Activated CD4-positive, alpha-beta T cell treated with anti-CD3 and anti-CD28 coated beads, Interleukin-10, Interleukin-2, amounts not matched to agents 100 ng/mL and 50 ng/mL, durations not matched to agents 16 hours and 8 hours (primary cell): ENCODE data around the gene ETV6.

Experiments
- DNase-seq: peaks from one replicate; pipeline ENCODE4 v3.0.0-alpha.2; 2020

ETV6 gene

DNA sequence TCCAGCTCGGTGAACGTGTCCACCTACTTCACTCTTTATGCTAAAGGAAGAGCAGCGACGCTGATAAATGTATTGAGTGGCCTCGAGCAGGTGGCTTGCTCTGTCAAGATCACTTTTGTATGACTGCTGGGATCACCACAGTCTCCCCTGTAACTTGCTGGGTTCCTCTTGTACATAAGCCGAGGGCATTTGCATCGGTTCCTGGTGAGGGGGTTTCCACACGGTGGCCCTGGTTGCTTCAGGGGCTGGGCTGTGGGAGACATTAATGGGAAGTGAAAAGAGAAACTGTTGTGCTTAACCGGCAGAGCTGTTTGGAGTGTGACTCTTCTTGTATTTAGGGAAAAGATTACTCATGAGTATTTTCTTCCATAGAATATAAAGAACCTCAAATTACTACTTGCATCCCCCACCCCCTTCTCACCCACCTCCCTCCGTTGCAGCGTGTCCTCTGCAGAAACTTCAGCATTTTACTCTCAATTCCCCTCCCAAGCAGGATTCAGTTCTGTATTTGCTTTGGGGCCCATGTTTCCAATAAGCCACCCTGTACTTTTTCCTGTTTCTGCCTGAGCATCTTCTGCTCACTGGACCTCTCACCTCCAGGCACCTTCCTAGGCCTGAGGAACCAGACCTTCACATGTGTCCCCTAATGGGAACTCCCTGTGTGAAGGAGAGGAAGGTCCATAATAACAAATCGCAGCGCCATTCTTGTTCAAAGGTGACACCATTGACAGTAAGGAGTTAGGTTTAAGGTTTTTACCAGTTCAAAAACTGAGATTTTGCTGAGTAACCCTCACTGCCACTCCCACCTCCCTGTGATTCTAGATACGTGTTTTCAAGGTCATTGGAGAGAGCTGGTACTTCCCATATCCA, 187.0 kb downstream of the ETV6 start:
- DNase-seq, result peak; percentile 75

DNA sequence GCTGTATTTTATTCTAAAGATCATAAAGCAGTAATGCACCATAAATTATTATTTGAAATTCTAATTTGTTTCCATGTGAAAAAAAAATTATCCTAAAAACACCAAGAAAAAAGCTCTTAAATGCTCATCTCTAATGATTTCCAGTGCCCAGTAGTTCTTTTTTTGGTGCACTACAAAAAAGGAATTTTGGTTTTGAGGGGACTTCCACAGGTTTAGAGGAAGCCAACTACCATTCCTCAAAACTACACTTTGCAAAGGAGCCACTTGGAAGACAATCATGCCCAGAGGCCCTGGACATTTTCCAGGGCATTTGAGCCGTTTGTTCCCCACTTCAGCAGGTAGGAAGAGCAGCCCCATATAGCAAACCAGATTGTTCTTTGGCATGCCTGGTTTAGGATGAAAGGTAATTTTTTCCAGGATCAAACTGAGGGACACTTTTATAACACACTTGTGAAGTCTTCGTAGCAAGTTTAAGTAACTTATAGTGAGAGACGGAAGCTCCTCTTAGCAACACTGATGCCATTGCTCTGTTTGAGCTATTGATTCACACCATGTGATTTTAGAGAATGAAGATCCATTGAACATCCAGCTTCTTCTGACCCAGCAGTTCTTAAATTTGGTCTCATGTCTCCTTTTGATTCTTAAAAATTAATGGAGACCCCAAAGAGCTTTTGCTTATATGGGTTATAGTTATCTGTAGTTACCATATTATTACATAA, 187.9 kb downstream of the ETV6 start:
- no peak for DNase-seq

- DNase-seq, result no peak
Measured at GRCh38 chr12:11838403-11838802, 188.9 kb downstream of the ETV6 start.

- no peak for DNase-seq
Measured at GRCh38 chr12:11839091-11839641, 189.7 kb downstream of the ETV6 start.

GRCh38 chr12:11840366-11840765, 190.9 kb downstream of the ETV6 start:
- DNase-seq, result no peak

GRCh38 chr12:11846488-11846887, 197.0 kb downstream of the ETV6 start:
- no peak for DNase-seq

GRCh38 chr12:11847539-11847938, 198.1 kb downstream of the ETV6 start:
- no peak for DNase-seq

GRCh38 chr12:11849757-11850504, 200.5 kb downstream of the ETV6 start:
- DNase-seq, result no peak

DNA sequence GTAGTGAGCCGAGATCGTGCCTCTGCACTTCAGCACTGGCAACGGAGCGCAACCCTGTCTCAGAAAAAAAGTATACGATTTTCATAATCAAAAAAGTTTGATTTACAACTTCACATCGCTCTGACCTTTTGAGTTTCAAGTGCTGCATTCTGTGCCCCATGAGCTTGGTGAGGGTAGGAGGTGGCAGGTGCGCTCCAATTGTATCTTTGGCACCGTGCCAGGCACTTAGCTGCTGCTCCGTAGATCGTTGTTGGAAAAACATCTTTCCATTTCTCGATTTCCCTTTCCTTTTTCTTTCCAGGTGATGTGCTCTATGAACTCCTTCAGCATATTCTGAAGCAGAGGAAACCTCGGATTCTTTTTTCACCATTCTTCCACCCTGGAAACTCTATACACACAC, 203.7 kb downstream of the ETV6 start:
- no peak for DNase-seq

- no peak for DNase-seq
Measured at GRCh38 chr12:11854011-11854499, 204.6 kb downstream of the ETV6 start.

GRCh38 chr12:11855983-11856374, 206.5 kb downstream of the ETV6 start:
- DNase-seq, result no peak

DNA sequence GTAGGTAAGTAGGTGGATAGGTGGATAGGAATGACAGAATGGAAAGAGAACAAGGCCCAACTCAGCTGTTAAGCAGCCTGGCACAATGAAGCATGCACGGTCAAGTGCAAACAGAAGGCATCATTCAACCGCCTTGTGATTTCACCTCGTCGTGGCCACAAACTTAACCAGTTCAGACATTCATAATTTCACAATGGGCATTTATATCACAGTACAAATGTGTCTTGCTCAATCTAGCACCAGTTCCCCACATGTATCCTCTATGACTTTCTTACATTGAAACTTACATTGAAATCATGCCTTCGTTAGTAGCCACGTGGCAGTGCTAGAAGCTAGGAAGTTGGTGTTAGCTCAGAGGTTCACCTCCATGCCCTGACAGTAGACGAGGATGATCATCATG, 207.5 kb downstream of the ETV6 start:
- DNase-seq, result no peak

GRCh38 chr12:11859705-11860425, 210.4 kb downstream of the ETV6 start:
- no peak for DNase-seq

GRCh38 chr12:11861155-11861863, 211.8 kb downstream of the ETV6 start:
- no peak for DNase-seq

DNA sequence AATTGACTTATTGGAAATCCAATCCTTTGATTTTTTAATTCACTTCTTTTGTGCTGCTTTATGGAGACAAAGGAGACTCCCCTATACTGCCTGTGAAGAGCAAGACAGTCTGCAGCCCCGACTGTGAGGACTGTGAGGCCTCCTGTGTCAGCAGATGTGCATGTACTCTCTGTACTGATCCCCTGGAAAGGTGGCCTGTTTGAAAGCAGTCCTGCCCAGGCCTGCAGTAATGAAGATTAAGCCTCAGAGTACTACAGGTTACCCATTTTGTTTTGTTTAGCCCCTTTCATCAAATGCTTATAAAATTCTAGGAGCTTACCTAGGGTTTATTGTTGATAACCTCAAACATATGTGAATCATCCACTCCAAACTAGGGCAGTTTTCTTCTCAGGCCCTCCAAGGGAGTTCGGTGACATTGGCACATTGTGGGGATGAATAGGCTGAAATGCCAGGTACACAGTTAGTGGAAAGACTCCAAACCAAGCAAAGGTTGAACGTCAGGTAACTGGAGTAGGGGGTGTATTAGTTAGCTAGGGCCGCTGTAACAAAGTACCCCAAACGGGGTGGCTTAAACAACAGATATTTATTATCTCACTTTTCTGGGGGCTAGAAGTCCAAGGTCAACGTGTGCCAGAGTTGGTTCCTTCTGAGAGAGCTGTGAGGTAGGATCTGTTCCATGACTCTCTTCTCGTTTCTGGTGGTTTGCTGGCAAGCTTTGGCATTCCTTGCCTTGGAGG, 212.6 kb downstream of the ETV6 start:
- no peak for DNase-seq

DNA sequence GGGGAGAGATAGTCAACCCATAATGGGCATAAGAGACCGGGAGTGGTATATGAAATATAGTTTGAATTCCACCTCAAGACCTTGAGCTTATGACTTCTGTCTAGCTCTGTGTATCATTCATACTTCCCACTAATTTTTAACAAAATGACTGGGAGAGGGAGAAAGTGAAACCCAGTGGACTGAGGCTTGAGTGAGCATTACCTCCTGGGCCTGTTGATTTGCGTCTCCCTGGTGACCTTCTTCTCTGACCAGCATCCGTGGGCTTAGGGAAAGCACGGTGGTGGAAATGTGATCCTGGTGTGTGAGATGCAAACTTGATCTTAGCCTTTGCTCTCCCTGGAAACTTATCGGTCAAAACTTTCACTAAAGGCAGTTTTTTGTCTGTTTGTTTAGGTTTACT, 213.3 kb downstream of the ETV6 start:
- no peak for DNase-seq

DNA sequence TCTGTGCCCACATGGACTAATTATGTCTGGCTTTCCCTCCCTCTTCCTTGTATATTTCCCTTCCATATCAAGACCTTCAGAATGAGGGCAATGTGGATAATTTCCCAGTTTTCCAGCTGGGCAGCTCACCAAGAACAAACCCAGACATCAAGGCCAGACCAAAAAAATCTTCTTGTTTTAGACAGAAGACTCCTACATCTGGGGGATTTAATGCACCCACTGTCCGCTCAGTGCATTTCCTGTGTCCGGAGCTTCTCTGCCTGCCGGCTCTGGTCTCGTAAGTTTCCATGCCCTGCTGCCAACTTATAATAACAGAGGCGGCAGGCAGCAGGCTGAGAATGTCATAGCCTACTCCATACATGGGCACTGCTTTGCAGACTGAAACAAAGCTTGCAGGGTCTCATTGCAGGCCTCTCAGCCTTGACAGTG, 214.0 kb downstream of the ETV6 start:
- no peak for DNase-seq

DNA sequence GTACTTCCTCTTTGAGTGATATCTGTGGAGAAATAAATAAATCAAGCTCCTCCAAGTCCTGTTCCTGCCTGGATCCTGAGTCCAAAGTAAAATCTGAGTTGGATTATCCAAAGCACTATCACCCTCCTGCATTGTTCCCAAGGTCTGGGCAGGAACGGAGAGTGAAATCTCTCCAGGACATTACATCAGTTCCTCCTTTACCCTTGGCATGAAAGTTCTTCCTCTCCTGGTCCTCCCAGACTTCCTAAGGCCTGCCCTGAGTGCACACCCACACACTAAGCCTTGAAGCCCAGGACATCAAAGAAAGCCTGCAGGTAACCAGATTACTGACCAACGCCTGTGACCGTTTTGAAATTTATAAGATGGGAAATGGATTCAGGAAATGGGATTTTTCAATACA, 214.5 kb downstream of the ETV6 start:
- DNase-seq, result no peak

GRCh38 chr12:11865824-11866223, 216.3 kb downstream of the ETV6 start:
- DNase-seq, result no peak

DNA sequence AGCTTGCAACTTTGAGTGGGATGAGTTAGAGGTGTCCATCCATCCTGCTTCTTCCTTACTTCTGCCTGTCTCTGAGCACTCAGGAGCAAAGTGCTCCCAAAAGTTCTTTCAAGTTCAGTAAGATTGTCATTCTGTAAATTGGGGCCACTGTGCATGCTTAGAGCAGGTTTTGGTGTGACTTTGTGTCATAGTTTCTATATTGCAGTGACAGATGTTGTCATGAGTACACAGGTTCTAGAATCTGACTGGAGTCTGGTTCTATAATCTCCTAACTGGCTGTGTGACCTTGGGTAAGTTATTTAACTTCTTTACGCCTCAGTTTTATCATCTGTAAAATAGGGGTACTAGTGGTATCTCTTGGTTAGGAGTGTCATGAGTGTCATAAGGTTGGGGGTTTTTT, 218.6 kb downstream of the ETV6 start:
- peak; percentile 49 for DNase-seq

DNA sequence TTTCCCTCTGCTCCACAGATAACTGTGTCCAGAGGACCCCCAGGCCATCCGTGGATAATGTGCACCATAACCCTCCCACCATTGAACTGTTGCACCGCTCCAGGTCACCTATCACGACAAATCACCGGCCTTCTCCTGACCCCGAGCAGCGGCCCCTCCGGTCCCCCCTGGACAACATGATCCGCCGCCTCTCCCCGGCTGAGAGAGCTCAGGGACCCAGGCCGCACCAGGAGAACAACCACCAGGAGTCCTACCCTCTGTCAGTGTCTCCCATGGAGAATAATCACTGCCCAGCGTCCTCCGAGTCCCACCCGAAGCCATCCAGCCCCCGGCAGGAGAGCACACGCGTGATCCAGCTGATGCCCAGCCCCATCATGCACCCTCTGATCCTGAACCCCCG, 219.9 kb downstream of the ETV6 start:
- DNase-seq, result no peak
